HEK293 (cell line): Measurements from ENCODE around the gene APOL5.

Experiments
- CTCF ChIA-PET: fragments of 350-600 bp; formaldehyde crosslinking; extraction: SDS; loops from one replicate; lab custom pipeline; 2021; ENCODE audit warnings: antibody characterized with exemption; lab: Yijun Ruan, JAX
- POLR2A ChIA-PET: fragments of 300-600 bp; formaldehyde crosslinking; extraction: SDS; loops from one replicate; lab custom pipeline; 2020; ENCODE audit warnings: antibody characterized with exemption, inconsistent platforms; lab: Yijun Ruan, JAX
- H3K27ac ChIP-seq: fragments of 200-500 bp; sonication (Bioruptor generic); 2 replicates; pipeline ENCODE4 v1.5.1; 2014; ENCODE audit warnings: low read depth, low read length, control low read depth, inconsistent platforms; ENCODE audit errors: extremely low read depth
- H3K36me3 ChIP-seq, 2 experiments: fragments of 200-500 bp in 1 of 2; sonication (Bioruptor generic) in 1 of 2; 1 replicate in 1 of 2; 2 replicates in 1 of 2; pipeline ENCODE4 v1.5.1; 2014 to 2017; ENCODE audit warnings: inconsistent platforms in 2 of 2, low read length in 2 of 2; ENCODE audit not compliant: control insufficient read depth in 2 of 2, insufficient read depth in 1 of 2
- H3K4me1 ChIP-seq: fragments of 200-500 bp; sonication (Bioruptor generic); 2 replicates; pipeline ENCODE4 v1.5.1; 2014; ENCODE audit warnings: mild to moderate bottlenecking, low read length, inconsistent platforms; ENCODE audit not compliant: control insufficient read depth, insufficient read depth
- H3K4me3 ChIP-seq: 2 replicates; pipeline ENCODE4 v1.5.1; 2011; ENCODE audit warnings: low read depth, mild to moderate bottlenecking, control low read depth, low read length, moderate library complexity
- H3K9me3 ChIP-seq: fragments of 200-500 bp; sonication (Bioruptor generic); 2 replicates; pipeline ENCODE4 v1.5.1; 2014; ENCODE audit warnings: low read depth, low read length, inconsistent platforms; ENCODE audit not compliant: control insufficient read depth, insufficient read depth
- BCL11A ChIP-seq: fragments of 450-650 bp; formaldehyde crosslinking; IDR thresholded peaks from 2 replicates; pipeline ENCODE4 v1.5.1; 2016; ENCODE audit warnings: low read depth, missing biosample characterization, missing genetic modification characterization
- GLI2 ChIP-seq: fragments of 450-650 bp; formaldehyde crosslinking; IDR thresholded peaks from 2 replicates; pipeline ENCODE4; 2017; ENCODE audit warnings: missing biosample characterization, missing genetic modification characterization, low read depth, borderline replicate concordance
- GLI4 ChIP-seq: fragments of 450-650 bp; formaldehyde crosslinking; IDR thresholded peaks from 2 replicates; pipeline ENCODE4 v1.5.1; 2016; ENCODE audit warnings: missing biosample characterization, missing genetic modification characterization
- GLIS2 ChIP-seq: fragments of 450-650 bp; formaldehyde crosslinking; IDR thresholded peaks from 2 replicates; pipeline ENCODE4 v1.5.1; 2016; ENCODE audit warnings: missing biosample characterization, missing genetic modification characterization
- SCRT1 ChIP-seq: fragments of 450-650 bp; formaldehyde crosslinking; IDR thresholded peaks from 2 replicates; pipeline ENCODE4 v1.5.1; 2016; ENCODE audit warnings: missing biosample characterization, missing genetic modification characterization, borderline replicate concordance
- WT1 ChIP-seq: fragments of 450-650 bp; formaldehyde crosslinking; IDR thresholded peaks from 2 replicates; pipeline ENCODE4 v1.5.1; 2016; ENCODE audit warnings: missing biosample characterization, missing genetic modification characterization
- ZBTB10 ChIP-seq: fragments of 450-650 bp; formaldehyde crosslinking; IDR thresholded peaks from 2 replicates; pipeline ENCODE4 v1.5.1; 2016; ENCODE audit warnings: missing biosample characterization, missing genetic modification characterization
- ZBTB8A ChIP-seq: fragments of 450-650 bp; formaldehyde crosslinking; IDR thresholded peaks from 2 replicates; pipeline ENCODE4 v1.5.1; 2016; ENCODE audit warnings: missing biosample characterization, missing genetic modification characterization
- ZNF184 ChIP-seq: fragments of 450-650 bp; IDR thresholded peaks from 2 replicates; pipeline ENCODE4 v1.5.1; 2018; ENCODE audit warnings: missing biosample characterization, mild to moderate bottlenecking, missing genetic modification characterization
- ZNF404 ChIP-seq: fragments of 450-650 bp; formaldehyde crosslinking; IDR thresholded peaks from 2 replicates; pipeline ENCODE4 v1.5.1; 2017; ENCODE audit warnings: missing biosample characterization, missing genetic modification characterization
- ZNF510 ChIP-seq: fragments of 450-650 bp; formaldehyde crosslinking; IDR thresholded peaks from 2 replicates; pipeline ENCODE4 v1.5.1; 2018; ENCODE audit warnings: mild to moderate bottlenecking, missing genetic modification characterization, missing biosample characterization; ENCODE audit not compliant: insufficient replicate concordance
- ZNF580 ChIP-seq: fragments of 450-650 bp; formaldehyde crosslinking; IDR thresholded peaks from 2 replicates; pipeline ENCODE4 v1.5.1; 2016; ENCODE audit warnings: missing biosample characterization, missing genetic modification characterization
- ZNF777 ChIP-seq: fragments of 450-650 bp; formaldehyde crosslinking; IDR thresholded peaks from 2 replicates; pipeline ENCODE4 v1.5.1; 2017; ENCODE audit warnings: missing biosample characterization, missing genetic modification characterization, borderline replicate concordance
- TF ChIP-seq, protein P1 (sequence below): fragments of 450-650 bp; formaldehyde crosslinking; IDR thresholded peaks from 2 replicates; pipeline ENCODE4 v1.5.1; 2016; ENCODE audit warnings: missing biosample characterization, missing genetic modification characterization
- TF ChIP-seq, protein P2 (sequence below): fragments of 450-650 bp; formaldehyde crosslinking; IDR thresholded peaks from 2 replicates; pipeline ENCODE4 v1.5.1; 2016; ENCODE audit warnings: missing biosample characterization, missing genetic modification characterization
- TF ChIP-seq, protein P3 (sequence below): IDR thresholded peaks from 2 replicates; pipeline ENCODE4 v1.6.1; 2011; ENCODE audit warnings: mild to moderate bottlenecking, low read depth, low read length, borderline replicate concordance

The APOL5 gene

GRCh38 chr22:35725521-35725920 lies 7.8 kb downstream of the APOL5 start:
- POLR2A ChIA-PET, result no interaction called here
- Histone ChIP-seq H3K36me3 (no peaks in the 10 kb centered on the region), H3K27ac (no peak overlapping the region), H3K4me1 (no peaks in the 10 kb centered on the region), H3K9me3 (no peaks in the 10 kb centered on the region), H3K4me3 (no peak overlapping the region)
- CTCF ChIA-PET, result interaction anchor here (0.7 kb wide), 1 partner anchor 12 kb away, joined by 4 read pairs; no protein-coding TSS in a partner anchor
- TF ChIP-seq WT1 (tag by site-specific recombination) (no peak), ZBTB8A (tag by site-specific recombination) (no peak), ZNF580 (tag by site-specific recombination) (no peak), ZNF404 (tag by site-specific recombination) (no peak), GLI4 (tag by site-specific recombination) (no peak), GLIS2 (tag by site-specific recombination) (no peak), ZNF184 (tag by site-specific recombination) (no peak), ZNF510 (no peak), GLI2 (tag by site-specific recombination) (no peak)
- TF ChIP-seq, protein P1, sequence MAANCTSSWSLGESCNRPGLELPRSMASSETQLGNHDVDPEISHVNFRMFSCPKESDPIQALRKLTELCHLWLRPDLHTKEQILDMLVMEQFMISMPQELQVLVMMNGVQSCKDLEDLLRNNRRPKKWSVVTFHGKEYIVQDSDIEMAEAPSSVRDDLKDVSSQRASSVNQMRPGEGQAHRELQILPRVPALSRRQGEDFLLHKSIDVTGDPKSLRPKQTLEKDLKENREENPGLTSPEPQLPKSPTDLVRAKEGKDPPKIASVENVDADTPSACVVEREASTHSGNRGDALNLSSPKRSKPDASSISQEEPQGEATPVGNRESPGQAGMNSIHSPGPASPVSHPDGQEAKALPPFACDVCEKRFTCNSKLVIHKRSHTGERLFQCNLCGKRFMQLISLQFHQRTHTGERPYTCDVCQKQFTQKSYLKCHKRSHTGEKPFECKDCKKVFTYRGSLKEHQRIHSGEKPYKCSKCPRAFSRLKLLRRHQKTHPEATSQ (tag by site-specific recombination), result no peak

GRCh38 chr22:35726398-35726797 lies 8.7 kb downstream of the APOL5 start:
- Histone ChIP-seq H3K27ac (no peak overlapping the region), H3K36me3 (no peaks in the 10 kb centered on the region), H3K4me1 (no peaks in the 10 kb centered on the region), H3K4me3 (no peak overlapping the region), H3K9me3 (no peaks in the 10 kb centered on the region)
- POLR2A ChIA-PET, result no interaction called here
- CTCF ChIA-PET, result interaction anchor here (0.8 to 1.5 kb wide), 3 partner anchors 9 to 339 kb away, joined by 3 to 5 read pairs (median 5); partner anchors contain the start of gene APOL5
- TF ChIP-seq BCL11A (tag by site-specific recombination), result no peak
- TF ChIP-seq, protein P2, sequence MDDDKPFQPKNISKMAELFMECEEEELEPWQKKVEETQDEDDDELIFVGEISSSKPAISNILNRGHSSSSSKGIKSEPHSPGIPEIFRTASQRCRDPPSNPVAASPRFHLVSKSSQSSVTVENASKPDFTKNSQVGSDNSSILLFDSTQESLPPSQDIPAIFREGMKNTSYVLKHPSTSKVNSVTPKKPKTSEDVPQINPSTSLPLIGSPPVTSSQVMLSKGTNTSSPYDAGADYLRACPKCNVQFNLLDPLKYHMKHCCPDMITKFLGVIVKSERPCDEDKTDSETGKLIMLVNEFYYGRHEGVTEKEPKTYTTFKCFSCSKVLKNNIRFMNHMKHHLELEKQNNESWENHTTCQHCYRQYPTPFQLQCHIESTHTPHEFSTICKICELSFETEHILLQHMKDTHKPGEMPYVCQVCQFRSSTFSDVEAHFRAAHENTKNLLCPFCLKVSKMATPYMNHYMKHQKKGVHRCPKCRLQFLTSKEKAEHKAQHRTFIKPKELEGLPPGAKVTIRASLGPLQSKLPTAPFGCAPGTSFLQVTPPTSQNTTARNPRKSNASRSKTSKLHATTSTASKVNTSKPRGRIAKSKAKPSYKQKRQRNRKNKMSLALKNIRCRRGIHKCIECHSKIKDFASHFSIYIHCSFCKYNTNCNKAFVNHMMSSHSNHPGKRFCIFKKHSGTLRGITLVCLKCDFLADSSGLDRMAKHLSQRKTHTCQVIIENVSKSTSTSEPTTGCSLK (tag by site-specific recombination), result no peak
- TF ChIP-seq ZBTB10 (tag by site-specific recombination), result no peak
- TF ChIP-seq, protein P3, sequence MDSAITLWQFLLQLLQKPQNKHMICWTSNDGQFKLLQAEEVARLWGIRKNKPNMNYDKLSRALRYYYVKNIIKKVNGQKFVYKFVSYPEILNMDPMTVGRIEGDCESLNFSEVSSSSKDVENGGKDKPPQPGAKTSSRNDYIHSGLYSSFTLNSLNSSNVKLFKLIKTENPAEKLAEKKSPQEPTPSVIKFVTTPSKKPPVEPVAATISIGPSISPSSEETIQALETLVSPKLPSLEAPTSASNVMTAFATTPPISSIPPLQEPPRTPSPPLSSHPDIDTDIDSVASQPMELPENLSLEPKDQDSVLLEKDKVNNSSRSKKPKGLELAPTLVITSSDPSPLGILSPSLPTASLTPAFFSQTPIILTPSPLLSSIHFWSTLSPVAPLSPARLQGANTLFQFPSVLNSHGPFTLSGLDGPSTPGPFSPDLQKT, result no peak
- no peak for TF ChIP-seq SCRT1 (tag by site-specific recombination)
- no peak for TF ChIP-seq ZNF777
